WTC11 (cell line): ENCODE results near the gene CAPN7. TPM values are rescaled to one million over a fixed set of nuclear protein-coding genes. Genes with fewer than 3 reads are reported as not detected.

Experiments
- ATAC-seq: fragments of 200-7000 bp; cut with Tn5 transposase; 2 replicates; pipeline ENCODE4 v1.10.0; 2021; ENCODE audit warnings: mild to moderate bottlenecking, moderate library complexity
- CTCF ChIA-PET: fragments of 300-600 bp; sonication (Branson Sonifier 250); formaldehyde crosslinking; loops from one replicate; lab custom pipeline; 2021; ENCODE audit warnings: antibody characterized with exemption; lab: Charles Lee
- POLR2A ChIA-PET: fragments of 350-600 bp; sonication (Branson Sonifier 250); formaldehyde crosslinking; loops from one replicate; lab custom pipeline; 2021; ENCODE audit warnings: antibody characterized with exemption; lab: Charles Lee
- DNase-seq: peaks from one replicate; pipeline ENCODE4 v3.0.0; 2021; ENCODE audit warnings: low spot score
- H3K27ac Mint-ChIP-seq: 2 replicates; pipeline ENCODE4 v1.8.0; 2021; ENCODE audit warnings: mixed read lengths
- H3K27me3 Mint-ChIP-seq: 2 replicates; pipeline ENCODE4 v1.8.0; 2021; ENCODE audit warnings: low read depth, mild to moderate bottlenecking, moderate library complexity, mixed read lengths
- H3K36me3 Mint-ChIP-seq: 2 replicates; pipeline ENCODE4 v1.8.0; 2021; ENCODE audit warnings: mixed read lengths
- H3K4me1 Mint-ChIP-seq: 2 replicates; pipeline ENCODE4 v1.8.0; 2022; ENCODE audit warnings: mixed read lengths
- H3K4me3 Mint-ChIP-seq: 2 replicates; pipeline ENCODE4 v1.8.0; 2021; ENCODE audit warnings: mild to moderate bottlenecking, moderate library complexity, mixed read lengths
- H3K9me3 Mint-ChIP-seq: 2 replicates; pipeline ENCODE4 v1.8.0; 2021; ENCODE audit warnings: mixed read lengths
- JAZF1 ChIP-seq: fragments of 250-450 bp; sonication (Bioruptor Pico); IDR thresholded peaks from 2 replicates; pipeline ENCODE4 v1.9.0; 2021; ENCODE audit warnings: moderate library complexity, mild to moderate bottlenecking, inconsistent platforms
- KAT7 ChIP-seq: sonication (generic); formaldehyde crosslinking; IDR thresholded peaks from 2 replicates; pipeline ENCODE4 v1.8.1; 2023; ENCODE audit warnings: missing genetic modification reagents, mild to moderate bottlenecking, borderline replicate concordance
- MYBL2 ChIP-seq: sonication (generic); formaldehyde crosslinking; IDR thresholded peaks from 2 replicates; pipeline ENCODE4 v1.8.1; 2023; ENCODE audit warnings: mild to moderate bottlenecking, moderate library complexity, missing genetic modification reagents
- NFATC4 ChIP-seq: fragments of 250-450 bp; sonication (Bioruptor Pico); IDR thresholded peaks from 2 replicates; pipeline ENCODE4 v1.9.0; 2021; ENCODE audit warnings: mild to moderate bottlenecking
- NFYB ChIP-seq: sonication (generic); formaldehyde crosslinking; conservative IDR thresholded peaks from 2 replicates; pipeline ENCODE4 v1.8.0; 2022; ENCODE audit warnings: low read depth, missing genetic modification reagents
- NR1H2 ChIP-seq: sonication (generic); formaldehyde crosslinking; IDR thresholded peaks from 2 replicates; pipeline ENCODE4 v1.9.0; 2021; ENCODE audit warnings: mild to moderate bottlenecking, moderate library complexity, missing genetic modification reagents
- total RNA-seq: library from RNA; stranded (reverse); gene quantifications from 3 replicates; pipeline ENCODE4 v1.2.3, GENCODE V29; 2021
- TF ChIP-seq, protein P1 (sequence below): sonication (generic); formaldehyde crosslinking; IDR thresholded peaks from 2 replicates; pipeline ENCODE4 v1.8.0; 2022; ENCODE audit warnings: mild to moderate bottlenecking, missing genetic modification reagents
- TF ChIP-seq, protein P2 (sequence below): sonication (generic); formaldehyde crosslinking; IDR thresholded peaks from 2 replicates; pipeline ENCODE4 v1.8.1; 2023; ENCODE audit warnings: mild to moderate bottlenecking, missing genetic modification reagents, moderate library complexity
- TF ChIP-seq, protein P3 (sequence below): sonication (generic); formaldehyde crosslinking; IDR thresholded peaks from 2 replicates; pipeline ENCODE4 v1.8.0; 2023; ENCODE audit warnings: mild to moderate bottlenecking, missing genetic modification reagents
- TF ChIP-seq, protein P4 (sequence below): sonication (generic); formaldehyde crosslinking; IDR thresholded peaks from 2 replicates; pipeline ENCODE4 v1.8.1; 2022; ENCODE audit warnings: mild to moderate bottlenecking, missing genetic modification reagents, moderate library complexity, borderline replicate concordance
- TF ChIP-seq, protein P5 (sequence below): sonication (generic); formaldehyde crosslinking; IDR thresholded peaks from 2 replicates; pipeline ENCODE4 v1.8.0; 2023; ENCODE audit warnings: missing genetic modification reagents
- TF ChIP-seq, protein P6 (sequence below): sonication (generic); formaldehyde crosslinking; IDR thresholded peaks from 2 replicates; pipeline ENCODE4 v1.8.1; 2022; ENCODE audit warnings: missing genetic modification reagents, borderline replicate concordance
- TF ChIP-seq, protein P7 (sequence below): sonication (generic); formaldehyde crosslinking; IDR thresholded peaks from 2 replicates; pipeline ENCODE4 v1.8.0; 2022; ENCODE audit warnings: mild to moderate bottlenecking, missing genetic modification reagents
- TF ChIP-seq, protein P8 (sequence below): sonication (generic); formaldehyde crosslinking; IDR thresholded peaks from 2 replicates; pipeline ENCODE4 v1.8.1; 2022; ENCODE audit warnings: low read depth, missing genetic modification reagents, borderline replicate concordance
- TF ChIP-seq, protein P9 (sequence below): fragments of 250-450 bp; sonication (Bioruptor Pico); IDR thresholded peaks from 2 replicates; pipeline ENCODE4 v1.9.0; 2021; ENCODE audit warnings: mild to moderate bottlenecking

Gene CAPN7
- total RNA-seq, 1 experiment from 2014 or later, result 16.8 TPM

DNA sequence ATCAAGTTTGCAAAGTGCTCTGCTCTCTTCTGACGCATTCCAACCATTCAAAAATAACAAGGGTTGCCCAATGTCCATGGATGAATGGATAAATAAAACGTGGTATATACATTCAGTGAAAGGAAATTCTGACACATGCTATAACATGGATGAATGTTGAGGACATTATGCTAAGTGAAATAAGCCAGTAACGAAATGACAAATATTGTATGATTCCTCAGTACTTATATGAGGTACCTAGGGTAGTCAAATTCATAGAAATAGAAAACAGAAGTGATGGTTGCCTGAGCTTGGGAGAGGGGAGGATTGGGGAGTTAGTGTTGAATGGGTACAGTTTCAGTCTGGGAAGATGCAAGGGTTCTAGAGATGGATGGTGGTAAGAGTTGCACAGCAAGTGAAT lies 92.5 kb downstream of the CAPN7 start (continued):
- TF ChIP-seq NR1H2 (CRISPR knock-in tag), result no peak

DNA sequence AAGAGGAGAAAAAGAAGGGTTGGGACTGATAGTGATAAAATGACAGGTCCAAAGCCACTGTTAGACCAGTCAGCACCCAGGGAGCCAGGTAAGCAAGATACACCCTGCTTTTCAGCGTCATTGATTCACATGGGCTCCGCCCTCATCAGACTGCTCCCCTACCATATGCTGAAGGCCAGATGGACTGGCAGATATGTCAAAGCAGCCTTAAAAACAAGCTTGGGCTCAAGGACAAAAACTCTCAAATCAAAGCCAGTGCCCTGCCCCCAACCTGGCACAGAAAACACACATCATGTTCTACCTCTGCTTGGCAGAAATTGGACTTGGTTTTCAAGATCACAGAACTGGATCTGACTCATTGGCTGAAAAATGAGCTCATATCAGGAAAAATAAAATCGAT lies 93.0 kb downstream of the CAPN7 start:
- CTCF ChIA-PET, result interaction anchor here (0.6 to 1.2 kb wide), 4 partner anchors 19 to 518 kb away, joined by 3 to 6 read pairs (median 3); no protein-coding TSS in a partner anchor
- H3K27me3 Mint-ChIP-seq, result no peaks in the 10 kb centered on the region
- no peak for ATAC-seq

DNA sequence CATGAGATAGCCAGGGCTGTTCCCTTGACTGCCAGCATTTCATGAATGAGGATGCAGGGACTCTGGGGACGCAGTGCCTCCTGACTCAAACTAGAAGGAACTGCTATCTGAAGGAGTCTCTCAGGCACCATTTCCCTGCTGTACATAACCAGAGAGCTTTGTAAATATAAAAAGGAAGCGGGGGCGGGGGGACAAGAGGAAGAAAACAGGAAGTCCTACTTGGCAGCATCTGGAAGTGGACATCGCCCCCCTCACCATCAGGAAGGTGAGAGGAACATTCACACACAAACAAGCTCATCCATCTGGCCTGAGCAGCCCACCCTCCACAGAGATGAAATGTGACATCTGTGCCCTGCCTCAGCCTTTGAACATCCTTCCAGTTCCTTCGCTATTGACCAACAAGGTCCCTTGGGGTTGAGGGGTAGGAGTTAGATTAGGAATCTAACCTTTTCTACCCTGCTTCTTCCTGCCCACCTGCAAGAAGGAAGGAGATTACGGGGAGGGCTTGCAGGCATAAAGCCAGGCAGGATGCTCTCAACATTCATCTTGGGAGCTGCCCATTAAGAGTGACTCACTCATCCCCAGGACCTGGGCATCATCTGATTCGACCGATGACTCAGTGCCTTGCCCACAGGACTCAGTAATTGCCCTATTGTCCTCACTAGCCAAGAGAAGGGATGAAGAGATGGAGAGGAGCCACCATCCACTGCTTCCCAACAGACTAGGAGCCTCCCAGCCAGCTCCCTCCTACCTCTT lies 94.5 kb downstream of the CAPN7 start:
- DNase-seq, result no peak
- Mint-ChIP-seq H3K4me3 (no peak overlapping the region), H3K4me1 (peaks cover 3% of the 10 kb centered on the region; the same call in 1 of the 2 replicates), H3K36me3 (no peaks in the 10 kb centered on the region), H3K27ac (peak overlapping the region; percentile 35; the same call in 1 of the 2 replicates), H3K27me3 (no peaks in the 10 kb centered on the region), H3K9me3 (0 out of 2 replicates have a peak, but pooled peaks cover 2% of the 10 kb centered on the region)
- ChIA-PET CTCF (interaction anchor here (0.5 to 1.4 kb wide), 2 partner anchors 21 to 32 kb away, joined by 3 to 9 read pairs; no protein-coding TSS in a partner anchor), POLR2A (no interaction called here)
- no peak for ATAC-seq
- TF ChIP-seq, protein P1, sequence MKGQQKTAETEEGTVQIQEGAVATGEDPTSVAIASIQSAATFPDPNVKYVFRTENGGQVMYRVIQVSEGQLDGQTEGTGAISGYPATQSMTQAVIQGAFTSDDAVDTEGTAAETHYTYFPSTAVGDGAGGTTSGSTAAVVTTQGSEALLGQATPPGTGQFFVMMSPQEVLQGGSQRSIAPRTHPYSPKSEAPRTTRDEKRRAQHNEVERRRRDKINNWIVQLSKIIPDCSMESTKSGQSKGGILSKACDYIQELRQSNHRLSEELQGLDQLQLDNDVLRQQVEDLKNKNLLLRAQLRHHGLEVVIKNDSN (CRISPR knock-in tag), result no peak
- TF ChIP-seq, protein P2, sequence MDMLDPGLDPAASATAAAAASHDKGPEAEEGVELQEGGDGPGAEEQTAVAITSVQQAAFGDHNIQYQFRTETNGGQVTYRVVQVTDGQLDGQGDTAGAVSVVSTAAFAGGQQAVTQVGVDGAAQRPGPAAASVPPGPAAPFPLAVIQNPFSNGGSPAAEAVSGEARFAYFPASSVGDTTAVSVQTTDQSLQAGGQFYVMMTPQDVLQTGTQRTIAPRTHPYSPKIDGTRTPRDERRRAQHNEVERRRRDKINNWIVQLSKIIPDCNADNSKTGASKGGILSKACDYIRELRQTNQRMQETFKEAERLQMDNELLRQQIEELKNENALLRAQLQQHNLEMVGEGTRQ (CRISPR knock-in tag), result no peak
- TF ChIP-seq KAT7 (CRISPR knock-in tag), result no peak
- TF ChIP-seq, protein P3, sequence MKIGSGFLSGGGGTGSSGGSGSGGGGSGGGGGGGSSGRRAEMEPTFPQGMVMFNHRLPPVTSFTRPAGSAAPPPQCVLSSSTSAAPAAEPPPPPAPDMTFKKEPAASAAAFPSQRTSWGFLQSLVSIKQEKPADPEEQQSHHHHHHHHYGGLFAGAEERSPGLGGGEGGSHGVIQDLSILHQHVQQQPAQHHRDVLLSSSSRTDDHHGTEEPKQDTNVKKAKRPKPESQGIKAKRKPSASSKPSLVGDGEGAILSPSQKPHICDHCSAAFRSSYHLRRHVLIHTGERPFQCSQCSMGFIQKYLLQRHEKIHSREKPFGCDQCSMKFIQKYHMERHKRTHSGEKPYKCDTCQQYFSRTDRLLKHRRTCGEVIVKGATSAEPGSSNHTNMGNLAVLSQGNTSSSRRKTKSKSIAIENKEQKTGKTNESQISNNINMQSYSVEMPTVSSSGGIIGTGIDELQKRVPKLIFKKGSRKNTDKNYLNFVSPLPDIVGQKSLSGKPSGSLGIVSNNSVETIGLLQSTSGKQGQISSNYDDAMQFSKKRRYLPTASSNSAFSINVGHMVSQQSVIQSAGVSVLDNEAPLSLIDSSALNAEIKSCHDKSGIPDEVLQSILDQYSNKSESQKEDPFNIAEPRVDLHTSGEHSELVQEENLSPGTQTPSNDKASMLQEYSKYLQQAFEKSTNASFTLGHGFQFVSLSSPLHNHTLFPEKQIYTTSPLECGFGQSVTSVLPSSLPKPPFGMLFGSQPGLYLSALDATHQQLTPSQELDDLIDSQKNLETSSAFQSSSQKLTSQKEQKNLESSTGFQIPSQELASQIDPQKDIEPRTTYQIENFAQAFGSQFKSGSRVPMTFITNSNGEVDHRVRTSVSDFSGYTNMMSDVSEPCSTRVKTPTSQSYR, result no peak
- TF ChIP-seq, protein P4, sequence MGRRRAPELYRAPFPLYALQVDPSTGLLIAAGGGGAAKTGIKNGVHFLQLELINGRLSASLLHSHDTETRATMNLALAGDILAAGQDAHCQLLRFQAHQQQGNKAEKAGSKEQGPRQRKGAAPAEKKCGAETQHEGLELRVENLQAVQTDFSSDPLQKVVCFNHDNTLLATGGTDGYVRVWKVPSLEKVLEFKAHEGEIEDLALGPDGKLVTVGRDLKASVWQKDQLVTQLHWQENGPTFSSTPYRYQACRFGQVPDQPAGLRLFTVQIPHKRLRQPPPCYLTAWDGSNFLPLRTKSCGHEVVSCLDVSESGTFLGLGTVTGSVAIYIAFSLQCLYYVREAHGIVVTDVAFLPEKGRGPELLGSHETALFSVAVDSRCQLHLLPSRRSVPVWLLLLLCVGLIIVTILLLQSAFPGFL (CRISPR knock-in tag), result no peak

More for the DNA sequence above, 93.0 kb downstream of the CAPN7 start:
- H3K4me3 Mint-ChIP-seq, result no peak overlapping the region
- POLR2A ChIA-PET, result interaction anchor here (0.6 to 0.9 kb wide), 3 partner anchors 16 to 228 kb away, joined by 3 to 6 read pairs (median 4); partner anchors contain the start of gene SH3BP5
- no peaks in the 10 kb centered on the region for H3K4me1 Mint-ChIP-seq
- DNase-seq, result no peak
- no peak overlapping the region for H3K27ac Mint-ChIP-seq
- no peaks in the 10 kb centered on the region for H3K9me3 Mint-ChIP-seq
- no peaks in the 10 kb centered on the region for H3K36me3 Mint-ChIP-seq
- TF ChIP-seq, protein P5, sequence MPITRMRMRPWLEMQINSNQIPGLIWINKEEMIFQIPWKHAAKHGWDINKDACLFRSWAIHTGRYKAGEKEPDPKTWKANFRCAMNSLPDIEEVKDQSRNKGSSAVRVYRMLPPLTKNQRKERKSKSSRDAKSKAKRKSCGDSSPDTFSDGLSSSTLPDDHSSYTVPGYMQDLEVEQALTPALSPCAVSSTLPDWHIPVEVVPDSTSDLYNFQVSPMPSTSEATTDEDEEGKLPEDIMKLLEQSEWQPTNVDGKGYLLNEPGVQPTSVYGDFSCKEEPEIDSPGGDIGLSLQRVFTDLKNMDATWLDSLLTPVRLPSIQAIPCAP (CRISPR knock-in tag), result no peak
- TF ChIP-seq JAZF1 (no peak), KAT7 (CRISPR knock-in tag) (no peak), MYBL2 (no peak), NFATC4 (no peak), NFYB (CRISPR knock-in tag) (no peak)
- TF ChIP-seq, protein P6, sequence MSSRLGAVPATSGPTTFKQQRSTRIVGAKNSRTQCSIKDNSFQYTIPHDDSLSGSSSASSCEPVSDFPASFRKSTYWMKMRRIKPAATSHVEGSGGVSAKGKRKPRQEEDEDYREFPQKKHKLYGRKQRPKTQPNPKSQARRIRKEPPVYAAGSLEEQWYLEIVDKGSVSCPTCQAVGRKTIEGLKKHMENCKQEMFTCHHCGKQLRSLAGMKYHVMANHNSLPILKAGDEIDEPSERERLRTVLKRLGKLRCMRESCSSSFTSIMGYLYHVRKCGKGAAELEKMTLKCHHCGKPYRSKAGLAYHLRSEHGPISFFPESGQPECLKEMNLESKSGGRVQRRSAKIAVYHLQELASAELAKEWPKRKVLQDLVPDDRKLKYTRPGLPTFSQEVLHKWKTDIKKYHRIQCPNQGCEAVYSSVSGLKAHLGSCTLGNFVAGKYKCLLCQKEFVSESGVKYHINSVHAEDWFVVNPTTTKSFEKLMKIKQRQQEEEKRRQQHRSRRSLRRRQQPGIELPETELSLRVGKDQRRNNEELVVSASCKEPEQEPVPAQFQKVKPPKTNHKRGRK (CRISPR knock-in tag), result no peak
- TF ChIP-seq, protein P7, sequence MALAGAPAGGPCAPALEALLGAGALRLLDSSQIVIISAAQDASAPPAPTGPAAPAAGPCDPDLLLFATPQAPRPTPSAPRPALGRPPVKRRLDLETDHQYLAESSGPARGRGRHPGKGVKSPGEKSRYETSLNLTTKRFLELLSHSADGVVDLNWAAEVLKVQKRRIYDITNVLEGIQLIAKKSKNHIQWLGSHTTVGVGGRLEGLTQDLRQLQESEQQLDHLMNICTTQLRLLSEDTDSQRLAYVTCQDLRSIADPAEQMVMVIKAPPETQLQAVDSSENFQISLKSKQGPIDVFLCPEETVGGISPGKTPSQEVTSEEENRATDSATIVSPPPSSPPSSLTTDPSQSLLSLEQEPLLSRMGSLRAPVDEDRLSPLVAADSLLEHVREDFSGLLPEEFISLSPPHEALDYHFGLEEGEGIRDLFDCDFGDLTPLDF, result no peak
- TF ChIP-seq, protein P8, sequence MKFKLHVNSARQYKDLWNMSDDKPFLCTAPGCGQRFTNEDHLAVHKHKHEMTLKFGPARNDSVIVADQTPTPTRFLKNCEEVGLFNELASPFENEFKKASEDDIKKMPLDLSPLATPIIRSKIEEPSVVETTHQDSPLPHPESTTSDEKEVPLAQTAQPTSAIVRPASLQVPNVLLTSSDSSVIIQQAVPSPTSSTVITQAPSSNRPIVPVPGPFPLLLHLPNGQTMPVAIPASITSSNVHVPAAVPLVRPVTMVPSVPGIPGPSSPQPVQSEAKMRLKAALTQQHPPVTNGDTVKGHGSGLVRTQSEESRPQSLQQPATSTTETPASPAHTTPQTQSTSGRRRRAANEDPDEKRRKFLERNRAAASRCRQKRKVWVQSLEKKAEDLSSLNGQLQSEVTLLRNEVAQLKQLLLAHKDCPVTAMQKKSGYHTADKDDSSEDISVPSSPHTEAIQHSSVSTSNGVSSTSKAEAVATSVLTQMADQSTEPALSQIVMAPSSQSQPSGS (CRISPR knock-in tag), result no peak
- TF ChIP-seq, protein P9, sequence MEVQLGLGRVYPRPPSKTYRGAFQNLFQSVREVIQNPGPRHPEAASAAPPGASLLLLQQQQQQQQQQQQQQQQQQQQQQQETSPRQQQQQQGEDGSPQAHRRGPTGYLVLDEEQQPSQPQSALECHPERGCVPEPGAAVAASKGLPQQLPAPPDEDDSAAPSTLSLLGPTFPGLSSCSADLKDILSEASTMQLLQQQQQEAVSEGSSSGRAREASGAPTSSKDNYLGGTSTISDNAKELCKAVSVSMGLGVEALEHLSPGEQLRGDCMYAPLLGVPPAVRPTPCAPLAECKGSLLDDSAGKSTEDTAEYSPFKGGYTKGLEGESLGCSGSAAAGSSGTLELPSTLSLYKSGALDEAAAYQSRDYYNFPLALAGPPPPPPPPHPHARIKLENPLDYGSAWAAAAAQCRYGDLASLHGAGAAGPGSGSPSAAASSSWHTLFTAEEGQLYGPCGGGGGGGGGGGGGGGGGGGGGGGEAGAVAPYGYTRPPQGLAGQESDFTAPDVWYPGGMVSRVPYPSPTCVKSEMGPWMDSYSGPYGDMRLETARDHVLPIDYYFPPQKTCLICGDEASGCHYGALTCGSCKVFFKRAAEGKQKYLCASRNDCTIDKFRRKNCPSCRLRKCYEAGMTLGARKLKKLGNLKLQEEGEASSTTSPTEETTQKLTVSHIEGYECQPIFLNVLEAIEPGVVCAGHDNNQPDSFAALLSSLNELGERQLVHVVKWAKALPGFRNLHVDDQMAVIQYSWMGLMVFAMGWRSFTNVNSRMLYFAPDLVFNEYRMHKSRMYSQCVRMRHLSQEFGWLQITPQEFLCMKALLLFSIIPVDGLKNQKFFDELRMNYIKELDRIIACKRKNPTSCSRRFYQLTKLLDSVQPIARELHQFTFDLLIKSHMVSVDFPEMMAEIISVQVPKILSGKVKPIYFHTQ (CRISPR knock-in tag), result no peak
